Activated CD4-positive, CD25-positive, alpha-beta regulatory T cell treated with anti-CD3 and anti-CD28 coated beads, Interleukin-2, amount 50 U/mL, for 72 hours (primary cell): ENCODE measurements around the gene VPS9D1.
A peak's percentile ranks its signal among the peaks of the same experiment; 100 is the strongest.
"Not testable (repeated sequence)": the region's sequence is repeated elsewhere in the genome, so short reads cannot be mapped to it uniquely, and the experiment has no call there.

Source experiments
- DNase-seq: peaks from one replicate; pipeline ENCODE4 v3.0.0; 2021

The VPS9D1 gene

DNA sequence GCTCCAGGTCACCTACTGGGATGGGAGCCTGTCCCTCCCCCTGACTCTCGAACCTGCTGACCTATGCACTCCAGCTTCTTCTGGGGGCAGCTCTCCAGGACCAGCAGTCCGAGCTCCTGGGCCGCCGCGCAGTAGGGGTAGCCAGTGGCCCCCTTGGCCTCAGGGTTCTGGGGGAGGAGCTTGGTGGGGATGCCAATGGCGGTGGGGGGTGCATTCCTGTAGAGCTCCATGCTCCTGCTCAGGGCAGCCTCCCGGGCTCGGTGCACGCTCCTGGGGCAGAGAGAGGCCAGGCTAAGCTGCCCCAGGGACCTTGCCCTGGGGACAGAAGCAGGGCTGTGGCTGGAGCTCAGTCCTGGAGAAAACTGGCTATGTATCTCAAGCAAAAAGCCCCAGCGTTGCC lies 11.5 kb downstream of the VPS9D1 start:
- no peak for DNase-seq

DNA sequence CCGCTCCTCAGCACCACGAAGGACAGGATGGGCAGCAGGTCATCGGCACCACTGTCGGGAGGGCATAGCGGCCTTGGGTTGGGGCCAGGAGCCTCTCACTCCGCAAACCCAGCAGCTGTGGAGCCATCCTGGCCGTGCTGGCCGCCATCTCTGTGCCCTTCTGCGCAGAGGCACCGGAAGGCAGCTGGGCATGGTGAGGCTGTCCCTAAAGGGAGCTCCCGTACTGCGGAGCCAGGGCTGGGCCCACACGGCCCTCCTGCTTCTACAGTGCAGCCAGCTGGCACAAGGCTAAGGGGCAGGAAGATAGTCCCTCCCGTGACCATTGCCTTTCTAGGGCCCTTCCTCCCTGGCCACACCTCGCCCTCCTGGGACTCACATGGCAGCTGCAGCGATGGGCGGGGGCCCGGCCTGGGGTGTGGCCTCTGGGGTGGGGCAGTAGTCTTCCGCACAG lies 12.2 kb downstream of the VPS9D1 start:
- no peak for DNase-seq

DNA sequence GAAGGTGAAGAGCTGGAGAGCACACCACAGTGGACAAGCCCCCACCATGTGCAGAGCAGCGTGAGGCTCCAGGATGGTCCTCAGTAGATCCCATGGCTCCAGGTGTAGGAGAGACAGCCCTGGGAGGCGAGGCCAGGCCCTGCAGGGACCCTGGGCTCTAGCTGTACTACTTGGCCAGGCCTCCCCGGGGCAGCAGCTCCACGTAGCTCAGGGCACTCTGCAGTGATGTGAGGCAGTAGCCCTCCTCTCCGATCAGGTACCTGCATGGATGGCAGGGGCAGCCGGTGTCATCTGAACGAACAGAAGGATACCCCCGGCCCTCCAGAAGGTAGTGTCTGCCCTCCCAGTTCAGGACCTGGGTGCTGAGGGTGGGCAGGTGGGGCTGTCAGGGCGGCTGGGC lies 13.0 kb downstream of the VPS9D1 start:
- DNase-seq: no peak

DNA sequence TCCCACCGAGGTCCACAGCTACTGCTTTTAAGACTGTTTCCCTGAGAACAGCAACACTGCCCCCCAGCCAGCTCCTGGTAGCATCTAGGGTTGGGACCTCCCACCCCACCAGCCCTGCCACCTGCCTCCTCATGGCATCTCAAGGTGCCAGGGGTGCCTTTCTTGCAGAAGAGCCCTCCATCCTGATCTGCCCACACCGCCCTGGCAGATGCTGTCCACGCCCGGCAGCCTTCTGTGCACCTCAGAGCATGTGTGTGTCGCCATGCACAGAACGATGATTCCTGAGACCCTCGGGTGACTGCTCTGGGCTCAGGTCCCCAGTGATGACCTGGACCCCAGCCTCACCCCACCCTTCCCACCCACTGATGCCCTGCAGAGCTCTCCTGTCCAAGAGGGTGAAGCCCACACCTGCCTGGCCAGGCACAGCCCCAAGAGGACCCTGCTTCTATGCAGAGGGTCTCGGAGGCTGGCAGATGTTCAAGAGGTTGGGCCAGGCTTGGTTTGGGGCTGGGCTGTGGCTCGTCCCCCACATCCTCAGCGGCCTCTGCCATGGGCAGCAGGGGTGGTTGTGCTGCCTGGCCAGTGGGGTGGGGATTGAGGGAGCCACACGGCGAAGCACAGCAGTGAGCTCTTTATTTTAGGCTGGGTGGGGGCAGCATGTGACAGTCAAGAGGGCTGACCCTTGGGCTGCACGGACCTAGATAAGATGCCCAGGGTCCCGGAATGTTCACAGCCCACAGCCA lies 14.0 kb downstream of the VPS9D1 start:
- no peak for DNase-seq

DNA sequence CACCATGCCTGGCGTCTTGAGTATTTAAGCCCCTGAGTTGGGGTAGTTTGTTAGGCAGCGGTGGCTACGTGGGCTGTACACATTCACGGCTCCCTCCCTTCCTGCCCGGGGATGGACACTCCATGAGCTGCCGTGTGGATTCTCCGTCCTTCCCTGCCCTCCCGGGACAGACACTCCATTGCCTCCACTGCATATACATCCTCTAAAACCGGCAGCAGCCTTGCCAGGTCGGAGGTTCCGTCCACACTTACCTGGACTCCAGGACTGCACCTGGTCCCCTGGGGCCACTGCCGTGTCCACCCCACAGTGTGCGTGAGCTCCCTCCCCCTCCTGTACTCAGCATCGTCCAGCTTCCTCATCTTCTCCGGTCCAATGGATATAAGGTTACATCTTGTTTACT lies 15.7 kb downstream of the VPS9D1 start:
- no peak for DNase-seq

DNA sequence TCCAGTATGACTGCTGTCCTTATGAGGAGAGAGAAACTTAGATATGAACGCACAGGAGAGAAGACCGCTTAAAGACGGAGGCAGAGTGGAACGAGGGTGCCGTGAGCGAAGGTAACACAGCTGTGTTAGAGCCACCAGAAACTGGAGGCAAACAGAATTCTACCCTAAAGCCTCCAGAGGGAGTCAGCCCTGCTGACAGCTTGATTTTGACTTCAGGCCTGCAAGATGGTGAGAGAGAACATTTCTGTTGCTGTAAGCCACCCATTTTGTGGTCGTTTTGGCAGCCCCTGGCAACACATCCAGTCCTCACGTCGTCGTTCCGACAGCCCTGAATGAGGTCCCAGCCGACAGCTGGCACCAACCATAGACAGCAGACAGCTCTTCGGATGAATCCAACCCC lies 16.4 kb downstream of the VPS9D1 start:
- no peak for DNase-seq

DNA sequence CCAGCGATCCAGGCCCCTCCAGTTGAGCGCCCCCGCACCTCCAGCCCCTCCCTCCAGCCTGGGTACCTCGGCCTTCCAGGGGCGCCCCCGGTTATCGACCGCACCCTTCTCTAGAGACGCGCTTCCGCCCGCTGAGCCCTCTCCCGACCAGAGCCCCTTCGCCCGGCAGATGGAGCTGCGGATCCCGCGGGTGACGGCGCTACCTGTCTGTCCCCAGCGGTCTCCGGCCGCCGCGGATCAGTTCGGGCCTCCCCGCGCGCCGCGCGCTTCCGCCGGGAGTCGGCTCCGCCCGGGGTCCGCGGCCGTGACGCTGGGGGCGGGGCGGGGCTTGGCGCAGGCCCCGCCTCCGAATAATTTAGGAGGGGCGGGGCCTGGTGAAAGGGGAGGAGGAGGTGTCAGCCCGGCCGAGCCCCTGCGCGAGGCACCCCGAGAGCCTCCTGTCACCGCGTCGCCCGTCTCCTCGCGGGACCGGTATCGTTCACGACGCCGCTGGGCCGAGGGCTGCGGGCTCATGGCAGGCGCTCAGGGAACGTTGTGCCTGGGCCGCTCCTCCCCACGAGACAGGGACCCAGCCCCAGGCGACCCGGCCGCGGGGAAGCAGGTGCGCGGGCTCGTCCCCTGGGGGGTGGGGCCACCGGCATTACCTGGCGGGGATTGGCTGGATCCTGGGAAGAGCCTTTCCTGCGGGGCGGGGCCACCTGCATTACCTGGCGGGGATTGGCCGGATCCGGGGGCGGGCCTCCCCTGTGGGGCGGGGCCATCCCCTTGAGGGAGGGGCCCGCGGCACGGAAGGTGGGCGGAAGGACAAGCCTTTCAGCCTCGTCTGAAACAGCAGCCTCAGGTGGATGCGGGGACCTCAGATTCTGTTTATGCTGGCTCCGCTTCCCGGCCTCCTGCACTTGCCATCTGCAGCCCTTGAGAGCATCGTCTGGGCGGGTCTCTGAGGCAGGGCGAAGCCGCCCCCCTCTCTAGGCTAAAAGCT lies 19.0 kb downstream of the VPS9D1 start, which contains the start of gene SPATA2L:
SPATA2L (minus strand) TSS at position 281 of the 982 bp plus-strand sequence. CDS start 473 bp downstream, outside the sequence.
- peak; percentile 96 for DNase-seq

DNA sequence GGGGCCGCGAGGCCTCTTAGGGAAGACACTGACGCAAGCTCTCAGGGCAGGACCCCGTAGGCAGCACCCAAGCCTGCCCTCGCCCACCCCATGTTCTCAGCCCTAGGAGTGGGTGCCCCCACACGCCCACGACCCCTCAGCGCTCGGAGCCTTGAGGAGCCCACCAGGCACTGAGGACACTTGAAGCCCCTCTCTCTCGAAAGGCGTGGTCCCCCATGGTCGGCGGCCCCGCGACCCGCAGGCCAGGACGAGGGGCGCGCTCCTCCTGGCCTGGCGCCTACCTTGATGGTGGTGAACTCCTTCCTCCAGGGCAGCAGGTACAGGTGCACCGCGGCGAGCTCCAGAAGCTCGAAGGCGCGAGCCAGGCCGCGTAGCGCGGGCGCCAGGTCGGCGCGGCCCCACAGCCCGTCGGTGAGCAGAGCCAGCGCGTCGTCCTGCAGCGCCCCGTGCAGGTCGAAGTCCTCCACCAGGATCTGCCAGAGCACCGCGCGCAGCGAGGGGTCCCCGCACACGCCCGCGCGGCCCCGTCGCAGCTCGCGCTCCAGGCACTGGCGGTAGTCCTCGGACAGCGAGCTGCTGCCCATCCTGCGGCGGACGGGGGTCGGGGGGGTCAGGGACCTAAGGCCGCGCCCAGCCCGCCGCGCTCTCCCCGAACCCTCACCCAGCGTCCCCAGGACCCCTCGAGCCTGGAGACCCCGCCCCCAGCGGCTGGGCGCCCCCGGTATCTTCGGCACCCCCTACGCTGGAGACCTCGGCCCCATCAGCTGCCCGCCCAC lies 19.9 kb downstream of the VPS9D1 start:
- DNase-seq: peak; percentile 59

DNA sequence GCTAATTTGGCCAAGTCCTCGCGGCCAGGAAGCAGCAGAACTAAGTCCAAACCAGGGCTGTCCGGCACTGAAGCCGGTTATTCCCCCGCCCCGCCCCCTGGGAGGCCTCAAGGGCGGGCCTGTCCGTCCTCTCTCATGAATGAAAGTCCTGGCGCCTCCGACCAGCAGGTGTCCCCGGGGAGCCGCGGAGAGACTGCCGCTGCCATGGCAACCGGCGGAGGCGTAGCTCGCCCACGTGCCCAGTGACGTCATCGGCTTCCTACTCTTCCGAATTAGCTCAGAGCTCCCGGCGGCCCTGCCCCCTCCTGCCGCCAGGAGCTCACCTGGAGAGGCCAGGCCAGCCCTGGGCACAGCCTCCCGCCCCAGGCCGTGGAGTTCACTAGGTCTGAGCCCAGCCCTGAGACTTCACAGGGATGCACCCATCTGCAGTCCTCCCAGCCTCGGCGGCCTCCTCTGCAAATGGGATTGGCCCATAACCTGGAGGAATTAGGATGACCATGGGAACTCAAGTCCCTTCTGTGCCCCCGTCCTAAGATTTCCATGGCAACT lies 20.5 kb downstream of the VPS9D1 start:
- peak; percentile 97 for DNase-seq

DNA sequence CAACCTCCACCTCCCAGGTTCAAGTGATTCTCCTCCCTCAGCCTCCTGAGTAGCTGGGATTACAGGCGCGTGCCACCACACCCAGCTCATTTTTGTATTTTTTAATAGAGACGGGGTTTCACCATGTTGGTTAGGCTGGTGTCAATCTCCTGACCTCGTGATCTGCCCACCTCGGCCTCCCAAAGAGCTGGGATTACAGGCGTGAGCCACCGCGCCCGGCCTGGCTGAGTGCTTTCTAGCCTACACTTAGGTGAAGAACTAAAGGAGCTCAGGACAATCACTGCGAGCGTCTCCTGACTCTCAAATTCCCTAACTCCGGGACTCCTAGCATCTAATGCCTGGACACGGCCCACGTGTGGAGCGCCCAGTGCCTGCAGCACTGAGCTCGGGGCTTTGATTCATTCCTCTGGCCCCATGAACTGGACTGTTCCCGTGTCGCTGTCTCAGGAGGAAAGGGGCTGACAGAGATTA lies 21.0 kb downstream of the VPS9D1 start:
- DNase-seq: not testable (repeated sequence)

DNA sequence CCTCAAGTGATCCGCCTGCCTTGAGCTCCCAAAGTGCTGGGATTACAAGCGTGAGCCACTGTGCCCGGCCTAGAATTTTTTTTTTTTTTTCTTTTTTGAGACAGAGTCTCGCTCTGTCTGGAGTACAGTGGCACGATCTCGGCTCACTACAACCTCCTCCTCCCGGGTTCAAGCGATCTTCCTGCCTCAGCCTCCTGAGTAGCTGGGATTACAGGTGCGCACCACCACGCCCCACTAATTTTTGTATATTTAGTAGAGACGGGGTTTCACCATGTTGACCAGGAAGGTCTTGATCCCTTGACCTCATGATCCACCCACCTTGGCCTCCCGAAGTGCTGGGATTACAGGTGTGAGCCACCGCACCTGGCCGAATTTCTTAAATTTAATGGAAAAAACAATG lies 22.0 kb downstream of the VPS9D1 start:
- not testable (repeated sequence) for DNase-seq

DNA sequence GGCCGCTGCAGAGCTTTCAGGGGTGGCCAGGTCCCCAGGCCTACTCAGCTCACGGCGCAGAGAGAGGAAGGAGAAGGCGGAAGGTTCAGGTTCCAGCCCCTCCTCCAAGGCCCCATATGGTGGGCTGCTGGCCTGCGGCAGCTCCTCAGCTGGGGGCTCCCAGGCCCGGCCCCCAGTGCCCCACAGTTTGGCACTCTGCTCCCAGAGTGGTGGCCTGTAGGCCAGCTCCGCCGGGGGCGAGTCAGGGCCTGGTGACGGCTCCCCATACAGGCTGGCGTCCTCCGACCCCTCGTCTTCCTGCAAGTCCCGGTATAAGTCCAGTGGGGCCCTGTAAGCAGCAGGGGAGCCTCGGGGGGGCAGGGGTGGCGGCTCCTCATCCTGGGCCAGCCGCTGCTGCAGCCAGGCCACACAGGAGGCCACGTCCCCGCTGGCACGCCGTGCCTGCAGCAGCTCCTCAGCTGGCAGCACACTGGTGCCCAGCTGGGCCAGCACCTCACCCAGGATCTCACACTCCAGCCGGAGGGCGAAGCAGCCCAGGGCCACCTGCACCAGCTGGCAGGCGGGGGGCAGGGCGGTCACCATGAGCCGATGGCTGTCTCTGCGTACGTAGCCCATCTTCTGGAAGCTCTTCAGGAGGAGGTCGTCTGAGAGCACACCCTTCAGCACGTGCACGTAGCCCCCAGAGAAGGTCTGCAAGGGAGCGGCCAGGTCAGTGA lies 22.9 kb downstream of the VPS9D1 start:
- DNase-seq: no peak

DNA sequence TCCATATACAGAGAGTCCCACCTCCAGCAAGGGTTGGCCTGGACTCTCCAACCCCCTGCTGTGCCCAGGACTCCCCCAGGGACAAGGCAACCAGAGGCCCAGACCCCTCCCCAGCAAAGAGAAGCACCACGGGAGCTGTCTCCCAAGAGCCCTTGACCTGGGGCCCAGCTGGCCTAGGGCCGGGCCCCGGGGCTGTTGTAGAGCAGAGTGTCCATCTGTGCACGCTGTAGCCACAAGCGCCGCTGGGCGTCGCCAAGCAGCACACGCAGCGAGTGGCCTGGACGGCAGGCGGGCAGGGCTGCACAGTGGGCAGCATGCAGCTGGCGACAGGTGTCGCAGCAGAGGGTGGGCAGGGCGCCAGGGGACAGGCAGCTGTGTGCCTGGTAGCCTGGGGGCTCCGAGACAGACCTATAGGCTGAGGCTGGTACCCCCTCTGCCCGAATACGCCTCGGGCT lies 23.5 kb downstream of the VPS9D1 start:
- DNase-seq: no peak

DNA sequence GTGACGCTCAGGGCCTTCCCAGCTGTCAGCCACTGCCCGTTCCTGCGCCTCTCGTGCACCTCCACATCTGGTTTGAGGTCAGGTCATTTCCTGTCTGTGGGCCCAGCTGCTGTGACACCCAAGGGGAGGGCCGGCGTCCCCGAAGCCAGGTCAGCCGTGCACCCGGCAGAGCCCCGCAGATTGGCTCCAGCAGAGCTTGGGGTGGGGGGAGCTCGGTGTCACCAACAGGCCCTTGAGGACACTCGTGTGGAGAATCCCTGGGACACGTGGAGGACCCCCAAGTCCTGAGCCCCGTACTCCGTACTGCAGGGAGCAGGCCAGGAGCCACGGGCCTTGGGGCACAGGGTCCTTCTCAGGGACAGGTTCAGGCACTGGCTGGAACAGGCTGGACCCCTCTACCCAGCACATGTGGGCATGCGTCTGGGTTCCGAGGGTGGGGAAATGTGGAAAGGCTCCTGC lies 24.0 kb downstream of the VPS9D1 start:
- DNase-seq: no peak

DNA sequence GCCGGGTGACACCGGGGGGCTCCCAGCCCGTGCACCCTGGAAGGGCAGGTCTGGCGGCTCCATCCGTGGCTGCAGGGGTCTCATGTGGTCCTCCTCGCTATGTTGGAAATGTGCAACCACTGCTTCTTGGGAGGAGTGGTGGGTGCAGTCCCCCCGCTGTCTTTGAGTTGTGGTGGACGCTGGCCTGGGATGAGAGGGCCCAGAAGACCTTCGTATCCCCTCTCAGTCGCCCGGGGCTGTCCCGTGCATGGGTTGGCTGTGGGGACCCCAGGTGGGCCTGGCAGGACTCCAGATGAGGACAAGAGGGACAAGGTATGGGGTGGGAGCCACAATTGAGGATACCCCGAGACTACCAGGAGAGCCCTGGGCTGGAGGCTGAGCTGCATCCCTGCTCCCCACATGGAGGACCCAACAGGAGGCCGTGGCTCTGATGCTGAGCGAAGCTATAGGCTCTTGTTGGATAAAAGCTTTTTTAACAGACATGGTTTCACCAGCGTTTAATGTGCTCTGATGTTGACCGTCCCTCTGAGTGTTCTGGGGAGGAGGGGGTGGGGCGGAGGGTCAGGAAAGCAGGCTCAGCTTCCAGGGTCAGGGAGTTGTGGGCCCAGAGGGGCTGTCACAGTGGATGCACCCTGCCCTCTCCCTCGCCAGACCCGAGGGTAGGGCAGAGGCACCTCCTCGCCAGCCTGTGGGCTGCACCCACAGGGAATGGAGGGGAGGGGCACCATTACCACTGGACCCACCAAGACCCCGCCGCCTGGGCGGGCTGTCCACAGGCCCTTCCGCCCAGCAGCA lies 24.6 kb downstream of the VPS9D1 start:
- DNase-seq: no peak

DNA sequence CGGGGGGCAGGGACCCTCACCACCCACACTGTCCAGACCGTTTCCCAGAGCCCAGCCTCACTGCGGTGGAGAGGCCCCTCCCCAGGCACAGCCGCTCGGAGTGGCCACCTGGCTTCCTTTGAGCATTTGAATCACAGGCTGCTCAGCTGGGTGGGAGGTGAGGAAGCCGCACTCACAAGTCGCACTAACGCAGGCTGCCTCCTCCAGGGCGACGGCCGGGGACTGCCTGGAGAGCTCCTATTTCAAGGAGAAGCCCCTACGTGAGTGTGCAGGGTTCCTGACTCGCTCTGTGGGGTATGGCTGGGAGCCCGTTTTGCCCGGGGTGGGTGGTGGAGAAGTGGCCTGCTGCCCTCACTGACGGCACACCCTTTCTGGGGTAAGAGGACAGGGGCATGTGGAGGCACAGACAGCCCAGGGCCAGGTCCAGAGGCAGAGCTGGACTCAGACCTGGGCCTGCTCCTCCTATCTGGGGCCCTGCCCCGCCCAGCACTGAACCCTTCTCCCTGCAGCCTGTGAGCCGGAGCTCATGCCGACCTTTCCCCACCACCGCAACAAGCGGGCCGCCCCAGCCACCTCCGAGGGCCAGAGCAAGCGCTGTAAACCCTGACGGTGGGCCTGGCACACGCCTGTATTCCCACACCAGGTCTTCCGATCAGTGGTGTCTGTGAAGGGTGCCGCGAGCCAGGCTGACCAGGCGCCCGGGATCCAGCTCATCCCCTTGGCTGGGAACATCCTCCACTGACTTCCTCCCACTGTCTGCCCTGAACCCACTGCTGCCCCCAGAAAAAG lies 25.4 kb downstream of the VPS9D1 start:
- DNase-seq: no peak

DNA sequence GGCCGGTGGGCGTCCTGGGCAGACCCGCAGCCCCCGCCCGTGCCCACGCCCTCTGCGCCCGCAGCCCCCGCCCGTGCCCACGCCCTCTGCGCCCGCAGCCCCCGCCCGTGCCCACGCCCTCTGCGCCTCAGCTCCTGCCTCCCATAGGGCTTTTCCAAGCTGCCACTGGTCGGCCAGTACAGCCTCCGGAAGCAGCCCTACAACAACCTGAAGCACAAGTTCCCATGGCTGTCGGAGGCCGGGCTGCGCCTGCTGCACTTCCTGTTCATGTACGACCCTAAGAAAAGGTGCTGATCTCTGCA lies 26.0 kb downstream of the VPS9D1 start:
- DNase-seq: not testable (repeated sequence)

DNA sequence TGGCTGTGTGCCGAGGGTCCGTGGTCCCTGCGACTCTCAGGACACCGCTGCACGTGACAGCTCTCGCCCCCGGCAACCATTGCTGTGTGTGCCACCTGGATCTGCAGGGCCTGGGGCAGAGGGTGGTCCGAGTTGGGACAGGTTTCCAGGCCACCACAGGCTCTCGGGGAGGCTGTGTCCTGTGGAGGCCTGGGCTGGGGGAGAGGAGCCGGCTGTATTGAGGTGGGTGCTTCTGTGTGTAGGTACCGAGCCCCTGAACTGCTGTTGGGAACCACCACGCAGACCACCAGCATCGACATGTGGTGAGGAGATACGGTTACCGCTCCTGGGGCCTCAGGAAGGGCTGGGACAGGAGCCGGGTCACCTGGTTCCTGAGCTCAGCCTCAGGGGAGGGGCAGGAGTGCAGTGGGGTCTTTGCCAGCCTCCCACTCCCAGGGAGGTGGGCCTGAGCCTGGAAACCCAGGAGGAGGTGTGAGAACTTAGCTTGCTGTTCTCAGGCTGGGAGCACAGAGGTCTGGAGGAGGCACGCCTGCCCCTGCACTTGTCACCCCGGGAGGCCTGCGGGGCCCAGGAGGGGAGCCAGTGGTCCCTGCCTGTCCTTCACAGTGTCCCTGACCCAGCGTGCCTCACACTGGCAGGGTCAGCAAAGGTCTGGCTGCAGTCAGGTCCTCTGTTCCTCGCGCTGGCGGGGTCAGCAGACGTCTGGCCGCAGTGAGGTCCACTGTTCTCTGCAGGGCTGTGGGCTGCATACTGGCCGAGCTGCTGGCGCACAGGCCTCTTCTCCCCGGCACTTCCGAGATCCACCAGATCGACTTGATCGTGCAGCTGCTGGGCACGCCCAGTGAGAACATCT lies 26.5 kb downstream of the VPS9D1 start:
- DNase-seq: no peak

DNA sequence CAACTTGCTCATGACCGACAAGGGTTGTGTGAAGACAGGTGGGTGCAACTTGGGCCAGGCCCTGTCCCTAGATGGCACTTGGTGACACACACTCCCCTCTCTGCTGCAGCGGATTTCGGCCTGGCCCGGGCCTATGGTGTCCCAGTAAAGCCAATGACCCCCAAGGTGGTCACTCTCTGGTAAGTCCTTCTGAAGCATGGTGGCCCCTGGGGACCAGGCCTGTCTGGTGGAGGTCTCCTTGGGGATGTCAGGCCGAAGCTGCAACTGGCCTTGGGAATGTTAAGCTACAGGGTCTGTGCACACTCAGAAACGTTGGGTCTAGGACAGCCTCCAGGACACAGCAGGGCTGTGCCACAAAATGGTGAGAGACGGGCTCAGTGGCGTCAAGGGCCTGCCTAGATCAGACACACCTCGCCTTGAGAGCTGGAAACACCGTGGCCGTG lies 27.4 kb downstream of the VPS9D1 start:
- no peak for DNase-seq
